NB4 (cell line): ENCODE measurements around the gene FNDC1.

Source experiments
- DNase-seq: peaks from one replicate; pipeline ENCODE4 v3.0.0; 2010; ENCODE audit warnings: low read depth
- H3K4me3 ChIP-seq: one replicate; pipeline ENCODE4 v1.5.1; 2011; ENCODE audit warnings: mild to moderate bottlenecking, low read depth, low read length, moderate library complexity
- MYC ChIP-seq: IDR thresholded peaks from 2 replicates; pipeline ENCODE4 v1.6.1; 2011; ENCODE audit warnings: low read depth, low read length
- POLR2A ChIP-seq: IDR thresholded peaks from 2 replicates; pipeline ENCODE4 v1.6.1; 2011; ENCODE audit warnings: mild to moderate bottlenecking; ENCODE audit not compliant: insufficient read length; ENCODE audit errors: extremely low read depth
- TF ChIP-seq, protein P1 (sequence below): IDR thresholded peaks from 2 replicates; pipeline ENCODE4 v1.6.1; 2011; ENCODE audit warnings: low read depth, low read length
- TF ChIP-seq, protein P2 (sequence below): IDR thresholded peaks from one replicate; pipeline ENCODE4 v1.5.1; 2012; ENCODE audit warnings: low read depth, low read length

The FNDC1 gene

DNA sequence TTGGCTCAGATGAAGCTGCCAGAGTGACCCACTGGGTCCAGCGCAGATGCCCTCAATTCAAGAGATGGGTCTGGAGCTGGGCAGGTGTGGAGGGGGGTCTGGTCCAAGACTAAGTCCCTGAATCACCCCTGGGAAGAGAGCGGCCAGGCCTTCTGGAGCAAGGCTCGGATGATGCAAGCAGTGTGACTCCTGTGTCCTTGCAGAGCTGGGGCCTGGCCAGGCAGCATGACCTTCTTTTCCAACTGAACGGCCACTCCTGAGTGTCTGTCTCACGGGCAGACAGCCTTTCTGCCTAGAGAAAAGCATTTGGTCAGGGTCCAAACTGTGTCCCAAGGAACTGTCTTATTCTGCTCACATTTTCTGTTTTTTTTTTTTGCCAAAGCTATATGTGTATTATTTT lies 42.6 kb upstream of the FNDC1 start:
- no peak for TF ChIP-seq POLR2A
- TF ChIP-seq, protein P1, sequence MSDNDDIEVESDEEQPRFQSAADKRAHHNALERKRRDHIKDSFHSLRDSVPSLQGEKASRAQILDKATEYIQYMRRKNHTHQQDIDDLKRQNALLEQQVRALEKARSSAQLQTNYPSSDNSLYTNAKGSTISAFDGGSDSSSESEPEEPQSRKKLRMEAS: no peak
- TF ChIP-seq, protein P2, sequence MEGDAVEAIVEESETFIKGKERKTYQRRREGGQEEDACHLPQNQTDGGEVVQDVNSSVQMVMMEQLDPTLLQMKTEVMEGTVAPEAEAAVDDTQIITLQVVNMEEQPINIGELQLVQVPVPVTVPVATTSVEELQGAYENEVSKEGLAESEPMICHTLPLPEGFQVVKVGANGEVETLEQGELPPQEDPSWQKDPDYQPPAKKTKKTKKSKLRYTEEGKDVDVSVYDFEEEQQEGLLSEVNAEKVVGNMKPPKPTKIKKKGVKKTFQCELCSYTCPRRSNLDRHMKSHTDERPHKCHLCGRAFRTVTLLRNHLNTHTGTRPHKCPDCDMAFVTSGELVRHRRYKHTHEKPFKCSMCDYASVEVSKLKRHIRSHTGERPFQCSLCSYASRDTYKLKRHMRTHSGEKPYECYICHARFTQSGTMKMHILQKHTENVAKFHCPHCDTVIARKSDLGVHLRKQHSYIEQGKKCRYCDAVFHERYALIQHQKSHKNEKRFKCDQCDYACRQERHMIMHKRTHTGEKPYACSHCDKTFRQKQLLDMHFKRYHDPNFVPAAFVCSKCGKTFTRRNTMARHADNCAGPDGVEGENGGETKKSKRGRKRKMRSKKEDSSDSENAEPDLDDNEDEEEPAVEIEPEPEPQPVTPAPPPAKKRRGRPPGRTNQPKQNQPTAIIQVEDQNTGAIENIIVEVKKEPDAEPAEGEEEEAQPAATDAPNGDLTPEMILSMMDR: no peak
- TF ChIP-seq MYC: no peak
- no peak overlapping the region for H3K4me3 ChIP-seq
- no peak for DNase-seq

DNA sequence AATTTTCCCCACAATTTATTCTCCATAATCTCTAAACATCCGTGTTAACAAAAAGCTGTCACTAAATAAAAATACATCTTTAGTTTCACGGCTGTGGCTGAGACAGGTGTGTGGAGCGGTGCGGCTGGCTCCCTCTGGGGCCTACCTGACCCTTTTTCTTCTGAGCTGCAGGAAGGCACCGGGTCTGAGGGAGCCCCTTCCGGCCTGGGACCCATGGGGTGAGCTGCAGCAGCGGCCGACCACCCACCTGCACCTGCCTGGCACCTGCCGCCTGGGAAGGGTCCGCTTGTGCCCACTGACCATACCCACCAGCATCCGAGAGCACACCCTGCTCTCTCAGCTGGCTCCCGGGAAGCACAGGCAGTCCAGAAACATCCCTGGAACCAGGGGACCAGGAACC lies 41.5 kb upstream of the FNDC1 start:
- H3K4me3 ChIP-seq: no peak overlapping the region
- no peak for DNase-seq
- TF ChIP-seq MYC: no peak
- TF ChIP-seq, protein P2: no peak

DNA sequence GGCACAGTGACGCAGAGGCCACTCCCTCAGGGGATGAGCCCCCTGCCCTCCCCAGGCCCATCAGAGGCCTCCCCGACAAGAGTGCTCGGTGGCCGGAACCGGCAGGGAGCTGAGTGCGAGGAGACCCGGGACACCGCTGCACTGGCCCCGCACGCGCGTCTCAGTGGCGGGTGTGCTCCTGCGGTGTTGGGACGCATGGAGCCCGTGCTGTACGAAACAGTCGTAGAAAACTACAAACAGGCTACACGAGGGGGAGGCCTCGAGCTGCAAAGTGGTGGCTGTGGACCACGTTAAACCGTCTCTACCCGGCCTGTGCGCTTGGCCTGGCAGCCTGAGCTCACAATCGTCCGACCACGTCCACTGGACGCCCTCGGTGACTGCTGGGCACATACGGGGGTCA lies 40.2 kb upstream of the FNDC1 start:
- no peak for DNase-seq
- no peak overlapping the region for H3K4me3 ChIP-seq
- no peak for TF ChIP-seq MYC
- TF ChIP-seq, protein P2: no peak
- TF ChIP-seq, protein P1: no peak
- no peak for TF ChIP-seq POLR2A

DNA sequence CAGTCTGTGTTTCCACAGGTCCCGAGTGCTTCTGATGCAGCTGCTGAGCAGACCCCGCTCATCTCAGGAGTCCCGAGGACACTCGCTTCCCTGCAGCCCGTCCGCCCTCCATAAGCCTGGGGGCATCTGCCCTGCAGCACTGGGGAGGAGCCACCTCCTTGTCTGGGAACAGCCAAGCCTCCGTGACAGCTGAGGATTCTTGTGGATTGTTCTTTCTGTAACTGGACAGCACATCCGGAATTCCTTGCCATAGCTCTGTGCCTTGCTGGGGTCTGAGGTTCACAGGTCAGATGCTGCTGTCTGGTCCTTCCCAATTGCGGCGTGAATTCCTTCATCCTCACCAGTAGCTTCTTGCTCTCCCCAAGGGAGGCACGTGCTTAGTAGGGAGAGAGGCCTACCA lies 38.4 kb upstream of the FNDC1 start:
- no peak for DNase-seq
- H3K4me3 ChIP-seq: no peak overlapping the region
- TF ChIP-seq MYC: no peak
- TF ChIP-seq, protein P1: no peak
- TF ChIP-seq, protein P2: no peak
- TF ChIP-seq POLR2A: no peak

DNA sequence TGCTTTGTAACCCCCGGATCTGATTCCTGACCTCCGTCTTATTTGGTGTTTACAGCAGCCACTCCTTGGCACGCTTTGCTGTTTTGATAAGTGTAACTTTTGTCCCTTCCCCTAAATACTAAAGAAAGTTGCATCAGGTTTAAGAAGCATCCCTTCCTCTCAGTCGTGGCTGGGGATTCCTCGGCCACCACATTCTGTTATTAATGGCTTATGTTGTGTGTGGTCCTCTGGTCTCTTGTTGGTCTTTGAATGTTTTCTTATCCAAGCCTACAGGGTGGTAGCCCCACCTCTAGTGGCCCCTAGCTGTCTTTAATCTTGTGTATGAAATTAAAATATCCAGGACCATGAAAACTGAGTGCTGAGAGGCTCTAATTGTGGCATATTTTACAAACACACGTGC lies 37.5 kb upstream of the FNDC1 start:
- no peak for DNase-seq
- no peak overlapping the region for H3K4me3 ChIP-seq
- TF ChIP-seq, protein P2: no peak

DNA sequence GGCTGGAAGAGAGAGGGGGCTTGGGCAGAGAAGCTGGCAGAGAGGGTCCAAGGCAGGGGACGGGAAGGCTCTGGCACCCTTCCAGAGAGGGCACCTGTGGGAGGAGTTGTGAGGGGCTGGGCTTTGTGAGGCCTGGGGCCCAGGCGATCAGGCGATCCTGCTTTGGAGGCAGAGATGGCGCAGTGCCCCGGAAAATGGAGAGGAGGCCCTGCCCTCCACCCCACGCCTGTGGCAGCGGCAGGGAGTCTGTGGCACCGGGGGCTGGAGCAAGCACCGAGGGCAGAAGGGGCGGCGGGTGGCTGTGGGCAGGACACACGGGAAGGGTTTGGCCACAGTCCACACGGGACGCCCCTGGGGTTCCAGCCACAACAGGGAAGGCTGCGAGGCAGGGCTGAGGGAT lies 36.5 kb upstream of the FNDC1 start:
- DNase-seq: no peak
- H3K4me3 ChIP-seq: no peak overlapping the region
- TF ChIP-seq, protein P1: no peak
- TF ChIP-seq, protein P2: no peak
- TF ChIP-seq POLR2A (no peak), MYC (no peak)
